ENCODE data around the gene RPS6KB1. TPM values are rescaled to one million over a fixed set of nuclear protein-coding genes. Genes with fewer than 3 reads are reported as not detected.

RPS6KB1 gene
- total and polyA plus RNA-seq, 9 of the 15 experiments (the other 6 are each of a cell fraction or from before 2014, with no cell fraction given), result 8.8 to 60.7 (median 35.1) TPM

DNA sequence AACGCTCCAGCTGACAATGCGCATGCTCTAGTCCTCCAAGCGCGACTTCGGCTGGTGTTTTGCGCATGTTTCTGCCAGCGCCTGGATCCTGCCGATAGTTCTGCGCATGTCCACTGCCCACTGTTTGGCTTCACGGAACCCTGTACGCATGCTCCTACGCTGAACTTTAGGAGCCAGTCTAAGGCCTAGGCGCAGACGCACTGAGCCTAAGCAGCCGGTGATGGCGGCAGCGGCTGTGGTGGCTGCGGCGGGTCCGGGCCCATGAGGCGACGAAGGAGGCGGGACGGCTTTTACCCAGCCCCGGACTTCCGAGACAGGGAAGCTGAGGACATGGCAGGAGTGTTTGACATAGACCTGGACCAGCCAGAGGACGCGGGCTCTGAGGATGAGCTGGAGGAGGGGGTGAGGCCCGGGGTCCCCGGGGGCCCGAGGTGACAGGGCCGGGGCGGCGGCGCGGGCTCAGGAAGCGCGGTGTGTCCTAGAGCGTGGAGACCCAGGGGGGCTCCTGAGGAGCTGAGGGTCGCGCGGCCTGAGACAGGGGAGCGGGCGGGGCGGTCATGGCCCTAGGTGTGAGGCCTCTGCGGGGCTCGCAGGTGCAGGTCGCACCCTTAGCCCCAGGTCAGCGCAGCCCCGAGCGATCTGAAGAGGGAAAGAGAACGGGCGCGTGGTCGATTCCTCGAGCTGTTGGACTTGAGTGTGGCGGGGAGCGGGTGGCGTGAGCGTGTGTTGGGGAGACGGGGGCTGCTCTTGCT is at the start of gene RPS6KB1, which contains the start of gene TUBD1 (continued):
- TF ChIP-seq, protein P1, sequence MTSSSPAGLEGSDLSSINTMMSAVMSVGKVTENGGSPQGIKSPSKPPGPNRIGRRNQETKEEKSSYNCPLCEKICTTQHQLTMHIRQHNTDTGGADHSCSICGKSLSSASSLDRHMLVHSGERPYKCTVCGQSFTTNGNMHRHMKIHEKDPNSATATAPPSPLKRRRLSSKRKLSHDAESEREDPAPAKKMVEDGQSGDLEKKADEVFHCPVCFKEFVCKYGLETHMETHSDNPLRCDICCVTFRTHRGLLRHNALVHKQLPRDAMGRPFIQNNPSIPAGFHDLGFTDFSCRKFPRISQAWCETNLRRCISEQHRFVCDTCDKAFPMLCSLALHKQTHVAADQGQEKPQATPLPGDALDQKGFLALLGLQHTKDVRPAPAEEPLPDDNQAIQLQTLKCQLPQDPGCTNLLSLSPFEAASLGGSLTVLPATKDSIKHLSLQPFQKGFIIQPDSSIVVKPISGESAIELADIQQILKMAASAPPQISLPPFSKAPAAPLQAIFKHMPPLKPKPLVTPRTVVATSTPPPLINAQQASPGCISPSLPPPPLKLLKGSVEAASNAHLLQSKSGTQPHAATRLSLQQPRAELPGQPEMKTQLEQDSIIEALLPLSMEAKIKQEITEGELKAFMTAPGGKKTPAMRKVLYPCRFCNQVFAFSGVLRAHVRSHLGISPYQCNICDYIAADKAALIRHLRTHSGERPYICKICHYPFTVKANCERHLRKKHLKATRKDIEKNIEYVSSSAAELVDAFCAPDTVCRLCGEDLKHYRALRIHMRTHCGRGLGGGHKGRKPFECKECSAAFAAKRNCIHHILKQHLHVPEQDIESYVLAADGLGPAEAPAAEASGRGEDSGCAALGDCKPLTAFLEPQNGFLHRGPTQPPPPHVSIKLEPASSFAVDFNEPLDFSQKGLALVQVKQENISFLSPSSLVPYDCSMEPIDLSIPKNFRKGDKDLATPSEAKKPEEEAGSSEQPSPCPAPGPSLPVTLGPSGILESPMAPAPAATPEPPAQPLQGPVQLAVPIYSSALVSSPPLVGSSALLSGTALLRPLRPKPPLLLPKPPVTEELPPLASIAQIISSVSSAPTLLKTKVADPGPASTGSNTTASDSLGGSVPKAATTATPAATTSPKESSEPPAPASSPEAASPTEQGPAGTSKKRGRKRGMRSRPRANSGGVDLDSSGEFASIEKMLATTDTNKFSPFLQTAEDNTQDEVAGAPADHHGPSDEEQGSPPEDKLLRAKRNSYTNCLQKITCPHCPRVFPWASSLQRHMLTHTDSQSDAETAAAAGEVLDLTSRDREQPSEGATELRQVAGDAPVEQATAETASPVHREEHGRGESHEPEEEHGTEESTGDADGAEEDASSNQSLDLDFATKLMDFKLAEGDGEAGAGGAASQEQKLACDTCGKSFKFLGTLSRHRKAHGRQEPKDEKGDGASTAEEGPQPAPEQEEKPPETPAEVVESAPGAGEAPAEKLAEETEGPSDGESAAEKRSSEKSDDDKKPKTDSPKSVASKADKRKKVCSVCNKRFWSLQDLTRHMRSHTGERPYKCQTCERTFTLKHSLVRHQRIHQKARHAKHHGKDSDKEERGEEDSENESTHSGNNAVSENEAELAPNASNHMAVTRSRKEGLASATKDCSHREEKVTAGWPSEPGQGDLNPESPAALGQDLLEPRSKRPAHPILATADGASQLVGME (CRISPR knock-in tag; IDR thresholded peaks at IDR 0.05), result 0 out of 2 replicates have a peak, but pooled peaks have one; percentile 57
- TF ChIP-seq, protein P2, sequence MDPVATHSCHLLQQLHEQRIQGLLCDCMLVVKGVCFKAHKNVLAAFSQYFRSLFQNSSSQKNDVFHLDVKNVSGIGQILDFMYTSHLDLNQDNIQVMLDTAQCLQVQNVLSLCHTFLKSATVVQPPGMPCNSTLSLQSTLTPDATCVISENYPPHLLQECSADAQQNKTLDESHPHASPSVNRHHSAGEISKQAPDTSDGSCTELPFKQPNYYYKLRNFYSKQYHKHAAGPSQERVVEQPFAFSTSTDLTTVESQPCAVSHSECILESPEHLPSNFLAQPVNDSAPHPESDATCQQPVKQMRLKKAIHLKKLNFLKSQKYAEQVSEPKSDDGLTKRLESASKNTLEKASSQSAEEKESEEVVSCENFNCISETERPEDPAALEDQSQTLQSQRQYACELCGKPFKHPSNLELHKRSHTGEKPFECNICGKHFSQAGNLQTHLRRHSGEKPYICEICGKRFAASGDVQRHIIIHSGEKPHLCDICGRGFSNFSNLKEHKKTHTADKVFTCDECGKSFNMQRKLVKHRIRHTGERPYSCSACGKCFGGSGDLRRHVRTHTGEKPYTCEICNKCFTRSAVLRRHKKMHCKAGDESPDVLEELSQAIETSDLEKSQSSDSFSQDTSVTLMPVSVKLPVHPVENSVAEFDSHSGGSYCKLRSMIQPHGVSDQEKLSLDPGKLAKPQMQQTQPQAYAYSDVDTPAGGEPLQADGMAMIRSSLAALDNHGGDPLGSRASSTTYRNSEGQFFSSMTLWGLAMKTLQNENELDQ (CRISPR knock-in tag; IDR thresholded peaks at IDR 0.05; ENCODE audit: borderline replicate concordance), result no peak
- TF ChIP-seq PCBP1 (IDR thresholded peaks at IDR 0.05; ENCODE audit: low read depth, low read length, poor library complexity, severe bottlenecking) (peak; percentile 71), SRSF3 (IDR thresholded peaks at IDR 0.05; ENCODE audit: insufficient read depth, low read length) (no peak), ZNF668 (CRISPR knock-in tag; IDR thresholded peaks at IDR 0.05) (no peak), ZKSCAN8 (CRISPR knock-in tag; IDR thresholded peaks at IDR 0.05) (no peak), XRCC4 (IDR thresholded peaks at IDR 0.05; ENCODE audit: extremely low read depth, insufficient read depth, insufficient read length) (no peak), SMAD3 (CRISPR knock-in tag; conservative IDR thresholded peaks at IDR 0.05) (no peak), SIN3A (IDR thresholded peaks at IDR 0.05; ENCODE audit: borderline replicate concordance in 2 of 2, control insufficient read depth in 1 of 2, low read depth in 2 of 2, low read length in 2 of 2) (no peak; a peak in 1 of 4 replicates), NCOA4 (IDR thresholded peaks at IDR 0.05; ENCODE audit: partially characterized antibody) (no peak), STAG1 (CRISPR knock-in tag; IDR thresholded peaks at IDR 0.05; ENCODE audit: borderline replicate concordance) (no peak), ZNF696 (CRISPR knock-in tag; conservative IDR thresholded peaks at IDR 0.05) (no peak), ZNF165 (CRISPR knock-in tag; IDR thresholded peaks at IDR 0.05; ENCODE audit: borderline replicate concordance) (0 out of 2 replicates have a peak, but pooled peaks have one; percentile 27), ZNF263 (CRISPR knock-in tag; IDR thresholded peaks at IDR 0.05; ENCODE audit: borderline replicate concordance) (no peak), SMAD4 (CRISPR knock-in tag; conservative IDR thresholded peaks at IDR 0.05) (peak; percentile 23; the same call in 1 of the 2 replicates)
- TF ChIP-seq, protein P3, sequence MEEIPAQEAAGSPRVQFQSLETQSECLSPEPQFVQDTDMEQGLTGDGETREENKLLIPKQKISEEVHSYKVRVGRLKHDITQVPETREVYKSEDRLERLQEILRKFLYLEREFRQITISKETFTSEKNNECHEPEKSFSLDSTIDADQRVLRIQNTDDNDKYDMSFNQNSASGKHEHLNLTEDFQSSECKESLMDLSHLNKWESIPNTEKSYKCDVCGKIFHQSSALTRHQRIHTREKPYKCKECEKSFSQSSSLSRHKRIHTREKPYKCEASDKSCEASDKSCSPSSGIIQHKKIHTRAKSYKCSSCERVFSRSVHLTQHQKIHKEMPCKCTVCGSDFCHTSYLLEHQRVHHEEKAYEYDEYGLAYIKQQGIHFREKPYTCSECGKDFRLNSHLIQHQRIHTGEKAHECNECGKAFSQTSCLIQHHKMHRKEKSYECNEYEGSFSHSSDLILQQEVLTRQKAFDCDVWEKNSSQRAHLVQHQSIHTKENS (CRISPR knock-in tag; IDR thresholded peaks at IDR 0.05), result no peak
- TF ChIP-seq, protein P4, sequence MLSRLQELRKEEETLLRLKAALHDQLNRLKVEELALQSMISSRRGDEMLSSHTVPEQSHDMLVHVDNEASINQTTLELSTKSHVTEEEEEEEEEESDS (CRISPR knock-in tag; IDR thresholded peaks at IDR 0.05), result no peak
